K562 (cell line): ENCODE measurements around the gene SPIB. TPM values are rescaled to one million over a fixed set of nuclear protein-coding genes. Genes with fewer than 3 reads are reported as not detected.

ENCODE experiments used
- ASH1L ChIP-seq: fragments of 450-650 bp; IDR thresholded peaks from 2 replicates; pipeline ENCODE4 v1.6.1; 2018; ENCODE audit warnings: borderline replicate concordance, mild to moderate bottlenecking, low read depth; ENCODE audit not compliant: partially characterized antibody
- BCOR ChIP-seq: fragments of 450-650 bp; IDR thresholded peaks from 2 replicates; pipeline ENCODE4 v1.6.1; 2016
- CBX5 ChIP-seq: IDR thresholded peaks from 2 replicates; pipeline ENCODE4 v1.6.1; 2014; ENCODE audit warnings: low read depth, borderline replicate concordance
- CHD2 ChIP-seq: IDR thresholded peaks from 2 replicates; pipeline ENCODE4 v1.6.1; 2011; ENCODE audit warnings: low read depth, low read length
- CTCF ChIP-seq, 3 experiments: IDR thresholded peaks in 2 of 3; conservative IDR thresholded peaks in 1 of 3; 2 replicates each; pipeline ENCODE4 v1.5.1; 2011 to 2012; ENCODE audit warnings: low read length in 3 of 3, mild to moderate bottlenecking in 3 of 3, control low read depth in 2 of 3, improper control_type of control experiment in 1 of 3, inconsistent platforms in 1 of 3, low read depth in 1 of 3, mixed read lengths in 1 of 3, moderate library complexity in 1 of 3; ENCODE audit not compliant: insufficient read depth in 2 of 3
- EGR1 ChIP-seq: fragments of 450-650 bp; conservative IDR thresholded peaks from 2 replicates; pipeline ENCODE4 v1.6.1; 2017; ENCODE audit warnings: mild to moderate bottlenecking
- FOXA1 ChIP-seq: fragments of 450-650 bp; IDR thresholded peaks from 2 replicates; pipeline ENCODE4 v1.6.1; 2016; ENCODE audit warnings: mild to moderate bottlenecking, borderline replicate concordance
- KAT8 ChIP-seq: fragments of 450-650 bp; IDR thresholded peaks from 2 replicates; pipeline ENCODE4 v1.6.1; 2016; ENCODE audit warnings: low read depth, mild to moderate bottlenecking
- MEF2A ChIP-seq: IDR thresholded peaks from 2 replicates; pipeline ENCODE4 v1.6.1; 2011; ENCODE audit warnings: low read depth, mild to moderate bottlenecking, low read length, moderate library complexity; ENCODE audit not compliant: control insufficient read depth
- MNT ChIP-seq, 2 experiments: fragments of 450-650 bp; conservative IDR thresholded peaks; 2 replicates each; pipeline ENCODE4 v1.6.1; 2017; ENCODE audit warnings: mild to moderate bottlenecking in 2 of 2, moderate library complexity in 2 of 2
- PTTG1 ChIP-seq: fragments of 450-650 bp; IDR thresholded peaks from 2 replicates; pipeline ENCODE4 v1.6.1; 2016; ENCODE audit warnings: low read depth, mild to moderate bottlenecking, missing genetic modification characterization, missing compliant biosample characterization
- RB1 ChIP-seq: fragments of 450-650 bp; IDR thresholded peaks from 2 replicates; pipeline ENCODE4 v1.6.1; 2017; ENCODE audit warnings: low read depth, mild to moderate bottlenecking
- SIRT6 ChIP-seq: IDR thresholded peaks from one replicate; pipeline ENCODE4 v1.6.1; 2012; ENCODE audit warnings: low read depth, mild to moderate bottlenecking, control low read depth, inconsistent platforms, low read length, moderate library complexity
- SMC3 ChIP-seq: conservative IDR thresholded peaks from 2 replicates; pipeline ENCODE4 v1.6.1; 2011; ENCODE audit warnings: low read depth, low read length, improper control_type of control experiment; ENCODE audit not compliant: insufficient read depth
- TGIF2 ChIP-seq: sonication (generic); formaldehyde crosslinking; IDR thresholded peaks from 2 replicates; pipeline ENCODE4 v1.8.1; 2022; ENCODE audit warnings: mild to moderate bottlenecking, missing genetic modification reagents, moderate library complexity
- THRA ChIP-seq: fragments of 450-650 bp; IDR thresholded peaks from 2 replicates; pipeline ENCODE4 v1.6.1; 2017; ENCODE audit warnings: mild to moderate bottlenecking, moderate library complexity
- UBTF ChIP-seq, 2 experiments: IDR thresholded peaks; 2 replicates each; pipeline ENCODE4 v1.6.1; 2012; ENCODE audit warnings: improper control_type of control experiment in 2 of 2, low read depth in 2 of 2, low read length in 2 of 2, borderline replicate concordance in 1 of 2
- ZBTB43 ChIP-seq: sonication (generic); formaldehyde crosslinking; IDR thresholded peaks from 2 replicates; pipeline ENCODE4 v1.8.0; 2023; ENCODE audit warnings: mild to moderate bottlenecking, missing genetic modification reagents
- ZNF75A ChIP-seq: fragments of 450-650 bp; formaldehyde crosslinking; IDR thresholded peaks from 2 replicates; pipeline ENCODE4 v1.4.0; 2020; ENCODE audit warnings: mild to moderate bottlenecking
- polyA plus RNA-seq, 8 experiments: library from polyadenylated mRNA; depleted of rRNA in 4 of 8; stranded (reverse) in 5 of 8; unstranded in 3 of 8; fragments of >200 nt; fragmentation: Nextera tagmentation in 2 of 8; fragmentation: Illumina TruSeq in 1 of 8; extraction: Ambion mirVana in 2 of 8; extraction: Trizol in 1 of 8; gene quantifications; 2 replicates each; pipeline versions ENCODE4 v1.2.1 to v1.2.3, GENCODE V29; 2011 to 2014; ENCODE audit warnings: inconsistent platforms in 1 of 8, missing spikeins in 1 of 8
- total RNA-seq, 7 experiments: library from RNA; depleted of rRNA in 6 of 7; stranded (reverse); fragments of >200 nt in 6 of 7; fragmentation: Illumina TruSeq in 2 of 7; extraction: Trizol in 2 of 7; gene quantifications; 2 replicates each; pipeline versions ENCODE4 v1.2.1 to v1.2.3, GENCODE V29; 2011 to 2021; ENCODE audit warnings: low replicate concordance in 1 of 7

The SPIB gene
- total and polyA plus RNA-seq, 9 of the 15 experiments (the other 6 are each of a cell fraction or from before 2014, with no cell fraction given) = 0.06 to 1.0 (median 0.43) TPM; not detected in 1

- no peak for TF ChIP-seq TGIF2 (CRISPR knock-in tag)
- no peak for TF ChIP-seq MEF2A
- TF ChIP-seq SMC3 = no peak
- TF ChIP-seq BCOR = peak; percentile 13; the same call in 1 of the 2 replicates
- no peak for TF ChIP-seq SIRT6
- peak; percentile 85 for TF ChIP-seq CHD2
- TF ChIP-seq PTTG1 (tag) = no peak
- no peak for TF ChIP-seq MNT (conservative IDR thresholded peaks at IDR 0.05)
- TF ChIP-seq RB1 = no peak; the same call in 1 of the 2 replicates
- TF ChIP-seq THRA = no peak
- TF ChIP-seq ASH1L = no peak
- no peak for TF ChIP-seq FOXA1
- TF ChIP-seq CBX5 = no peak
- TF ChIP-seq CTCF (IDR thresholded peaks at IDR 0.05 in 2 of 3, conservative IDR thresholded peaks at IDR 0.05 in 1 of 3; ENCODE audit: insufficient read depth in 2 of 3, low read depth in 1 of 3, low read length in 3 of 3) = 0 out of 6 replicates have a peak, but pooled peaks of 1 of the 3 experiments have one; percentile 4
- TF ChIP-seq UBTF (IDR thresholded peaks at IDR 0.05; ENCODE audit: borderline replicate concordance in 1 of 2, low read depth in 2 of 2, low read length in 2 of 2) = no peak
- TF ChIP-seq KAT8 = no peak
- TF ChIP-seq EGR1 = no peak
- no peak for TF ChIP-seq ZBTB43 (CRISPR knock-in tag)
- TF ChIP-seq ZNF75A (CRISPR knock-in tag) = no peak
Measured at GRCh38 chr19:50431343-50432220, 12.8 kb downstream of the SPIB start (continued).
